ENCODE results near the gene CTNNBL1. TPM values are rescaled to one million over a fixed set of nuclear protein-coding genes. Genes with fewer than 3 reads are reported as not detected.

CTNNBL1 gene
- total RNA-seq, 3 donors from 2014 or later (not counting 1 experiment from before 2014, with no cell fraction given): 59.1 to 75.6 (median 67.6) TPM

DNA sequence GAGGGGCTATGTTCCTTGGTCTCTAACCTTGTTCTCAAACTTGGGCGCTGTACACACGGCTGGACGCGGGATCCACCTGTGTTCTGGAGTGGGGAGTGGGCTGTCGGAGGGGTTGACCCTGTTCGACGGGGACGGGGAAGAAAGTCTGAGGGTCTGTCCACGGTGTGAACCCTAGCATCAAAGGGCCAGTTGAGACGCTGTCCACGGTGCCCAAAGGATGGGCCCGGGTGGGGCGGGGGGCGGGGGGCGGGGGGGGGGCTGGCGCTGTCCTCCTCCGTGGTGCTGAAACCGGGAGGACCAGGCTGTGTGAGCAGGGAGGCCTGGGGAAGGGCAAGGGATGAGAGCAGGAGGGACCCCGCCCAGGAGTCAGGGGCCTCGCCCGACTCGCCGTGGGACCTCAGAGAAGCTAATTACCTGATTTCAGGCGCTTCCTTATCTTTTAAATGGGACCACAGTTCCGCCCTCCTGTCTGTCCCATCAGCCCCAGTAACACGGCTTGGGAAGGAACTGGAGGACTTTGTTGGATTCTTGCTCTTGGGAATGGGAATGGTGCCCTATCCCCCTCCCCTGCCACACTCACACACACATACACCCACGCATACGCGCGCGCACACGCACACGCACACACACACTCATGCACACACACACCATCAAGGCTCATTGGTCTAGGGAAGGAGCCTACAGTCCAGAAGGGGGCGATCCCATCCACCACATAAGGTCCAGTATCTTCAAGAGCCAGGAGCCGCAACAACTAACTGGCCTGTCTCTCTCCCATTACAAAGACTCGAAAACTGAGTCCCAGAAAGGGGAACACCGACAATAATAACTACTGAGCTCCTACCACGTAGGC is 208.0 kb downstream of the CTNNBL1 start:
- no peak overlapping the region for H3K4me3 ChIP-seq (ENCODE audit: low read length)
- no peaks in the 10 kb centered on the region for H3K9me3 ChIP-seq (ENCODE audit: control insufficient read depth, insufficient read depth, low read length)
- peak; percentile 53 to 74 (median 73) for ATAC-seq
- intact Hi-C loops (cut with micrococcal nuclease): loop anchor here (1.0 kb wide), 1 partner anchor 91 kb away; no protein-coding TSS in a partner anchor
- 23% methylated on average over 31 of the region's 38 CpGs for WGBS (ENCODE audit: insufficient coverage)
- H3K36me3 ChIP-seq (ENCODE audit: control insufficient read depth, insufficient read depth, low read length): no peaks in the 10 kb centered on the region
- peaks cover 21% of the 10 kb centered on the region for H3K27me3 ChIP-seq (ENCODE audit: control insufficient read depth, insufficient read depth, low read length)
- no peaks in the 10 kb centered on the region for H3K9me3 Mint-ChIP-seq
- no peak overlapping the region for H3K27ac Mint-ChIP-seq
- peaks cover 7 to 18% of the 10 kb centered on the region in 2 donors for H3K4me1 Mint-ChIP-seq
- no peak overlapping the region for H3K27ac ChIP-seq (ENCODE audit: low read length)
- peak overlapping the region; percentile 72 for H3K4me3 Mint-ChIP-seq
- H3K4me1 ChIP-seq (ENCODE audit: control insufficient read depth, insufficient read depth, low read length): peaks cover 8% of the 10 kb centered on the region
- H3K36me3 Mint-ChIP-seq: peaks cover 7% of the 10 kb centered on the region
- DNase-seq: peak in 1 of 2 donors; percentile 34
- TF ChIP-seq, protein P1, sequence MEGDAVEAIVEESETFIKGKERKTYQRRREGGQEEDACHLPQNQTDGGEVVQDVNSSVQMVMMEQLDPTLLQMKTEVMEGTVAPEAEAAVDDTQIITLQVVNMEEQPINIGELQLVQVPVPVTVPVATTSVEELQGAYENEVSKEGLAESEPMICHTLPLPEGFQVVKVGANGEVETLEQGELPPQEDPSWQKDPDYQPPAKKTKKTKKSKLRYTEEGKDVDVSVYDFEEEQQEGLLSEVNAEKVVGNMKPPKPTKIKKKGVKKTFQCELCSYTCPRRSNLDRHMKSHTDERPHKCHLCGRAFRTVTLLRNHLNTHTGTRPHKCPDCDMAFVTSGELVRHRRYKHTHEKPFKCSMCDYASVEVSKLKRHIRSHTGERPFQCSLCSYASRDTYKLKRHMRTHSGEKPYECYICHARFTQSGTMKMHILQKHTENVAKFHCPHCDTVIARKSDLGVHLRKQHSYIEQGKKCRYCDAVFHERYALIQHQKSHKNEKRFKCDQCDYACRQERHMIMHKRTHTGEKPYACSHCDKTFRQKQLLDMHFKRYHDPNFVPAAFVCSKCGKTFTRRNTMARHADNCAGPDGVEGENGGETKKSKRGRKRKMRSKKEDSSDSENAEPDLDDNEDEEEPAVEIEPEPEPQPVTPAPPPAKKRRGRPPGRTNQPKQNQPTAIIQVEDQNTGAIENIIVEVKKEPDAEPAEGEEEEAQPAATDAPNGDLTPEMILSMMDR (IDR thresholded peaks at IDR 0.05): no peak
- H3K27me3 Mint-ChIP-seq (ENCODE audit: low read depth in 2 of 2): peaks cover 57 to 58% of the 10 kb centered on the region in 2 donors

GRCh38 chr20:37902504-37903313 is 208.9 kb downstream of the CTNNBL1 start, which contains the start of gene VSTM2L:
VSTM2L (plus strand) TSS chr20:37903127; CDS start chr20:37903351, 224 bp downstream.
- DNase-seq (no peak), ATAC-seq (peak in 1 of 3 donors; percentile 26)
- Mint-ChIP-seq H3K9me3 (no peaks in the 10 kb centered on the region), H3K27me3 (ENCODE audit: low read depth in 2 of 2) (peaks cover 57 to 58% of the 10 kb centered on the region in 2 donors), H3K27ac (peak within 1 kb of the TSS in 1 of 2 donors; percentile 1), H3K4me1 (peaks cover 7 to 18% of the 10 kb centered on the region in 2 donors), H3K36me3 (peaks cover 7% of the 10 kb centered on the region), H3K4me3 (peak within 1 kb of the TSS; percentile 91)
- H3K4me3 ChIP-seq (ENCODE audit: low read length): no peak within 1 kb of the TSS
- peaks cover 8% of the 10 kb centered on the region for H3K4me1 ChIP-seq (ENCODE audit: control insufficient read depth, insufficient read depth, low read length)
- no peaks in the 10 kb centered on the region for H3K9me3 ChIP-seq (ENCODE audit: control insufficient read depth, insufficient read depth, low read length)
- H3K36me3 ChIP-seq (ENCODE audit: control insufficient read depth, insufficient read depth, low read length): no peaks in the 10 kb centered on the region
- WGBS (ENCODE audit: insufficient coverage): 9% methylated on average over 70 of the region's 71 CpGs
- peaks cover 21% of the 10 kb centered on the region for H3K27me3 ChIP-seq (ENCODE audit: control insufficient read depth, insufficient read depth, low read length)
- TF ChIP-seq, protein P1 (IDR thresholded peaks at IDR 0.05): no peak
- H3K27ac ChIP-seq (ENCODE audit: low read length): no peak within 1 kb of the TSS
- intact Hi-C loops (cut with micrococcal nuclease): loop anchor here (1.0 kb wide), 1 partner anchor 91 kb away; no protein-coding TSS in a partner anchor

DNA sequence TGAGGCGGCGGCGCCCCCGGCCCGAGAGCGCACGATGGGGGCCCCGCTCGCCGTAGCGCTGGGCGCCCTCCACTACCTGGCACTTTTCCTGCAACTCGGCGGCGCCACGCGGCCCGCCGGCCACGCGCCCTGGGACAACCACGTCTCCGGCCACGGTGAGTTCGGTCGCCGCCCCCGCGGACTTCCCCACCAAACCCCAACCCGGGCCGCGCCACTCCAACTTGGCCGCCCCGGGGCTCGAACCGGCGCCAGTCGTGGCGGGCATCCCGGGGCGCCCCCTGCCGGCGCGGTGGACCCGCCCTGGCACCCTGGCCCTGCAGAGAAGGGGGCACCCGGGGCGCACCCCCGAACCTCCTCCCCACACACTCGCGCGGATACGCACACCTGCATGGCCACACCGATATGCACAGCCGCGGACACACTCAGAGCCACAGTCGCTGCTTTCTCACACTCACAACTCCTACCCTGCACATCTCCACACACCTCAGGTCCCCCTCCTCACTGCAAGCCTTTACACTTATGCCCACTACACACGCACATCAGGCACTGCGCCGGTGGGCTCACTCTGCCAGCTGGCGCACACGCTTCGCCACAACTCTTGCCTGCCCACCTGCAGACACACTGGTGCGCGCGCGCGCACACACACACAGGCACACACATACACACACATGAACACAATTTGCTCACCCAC is 209.6 kb downstream of the CTNNBL1 start:
- TF ChIP-seq, protein P1 (IDR thresholded peaks at IDR 0.05): no peak
- Histone ChIP-seq H3K9me3 (ENCODE audit: control insufficient read depth, insufficient read depth, low read length) (no peaks in the 10 kb centered on the region), H3K27ac (ENCODE audit: low read length) (no peak overlapping the region), H3K27me3 (ENCODE audit: control insufficient read depth, insufficient read depth, low read length) (peaks cover 21% of the 10 kb centered on the region), H3K4me1 (ENCODE audit: control insufficient read depth, insufficient read depth, low read length) (peaks cover 8% of the 10 kb centered on the region), H3K4me3 (ENCODE audit: low read length) (no peak overlapping the region), H3K36me3 (ENCODE audit: control insufficient read depth, insufficient read depth, low read length) (no peaks in the 10 kb centered on the region)
- DNase-seq: no peak
- Mint-ChIP-seq H3K9me3 (no peaks in the 10 kb centered on the region), H3K4me1 (peaks cover 7 to 18% of the 10 kb centered on the region in 2 donors), H3K4me3 (peak overlapping the region; percentile 91), H3K36me3 (peaks cover 7% of the 10 kb centered on the region), H3K27me3 (ENCODE audit: low read depth in 2 of 2) (peaks cover 54 to 65% of the 10 kb centered on the region in 2 donors), H3K27ac (peak overlapping the region in 1 of 2 donors; percentile 1)
- ATAC-seq: peak in 1 of 3 donors; percentile 7
- WGBS (ENCODE audit: insufficient coverage): 27% methylated on average over 67 of the region's 67 CpGs
- intact Hi-C loops (cut with micrococcal nuclease): no loop called here

All from natural killer cell (primary cell).